ENCODE data around the gene FILIP1L.
"Not testable (repeated sequence)": the region's sequence is repeated elsewhere in the genome, so short reads cannot be mapped to it uniquely, and the experiment has no call there.

The FILIP1L gene

DNA sequence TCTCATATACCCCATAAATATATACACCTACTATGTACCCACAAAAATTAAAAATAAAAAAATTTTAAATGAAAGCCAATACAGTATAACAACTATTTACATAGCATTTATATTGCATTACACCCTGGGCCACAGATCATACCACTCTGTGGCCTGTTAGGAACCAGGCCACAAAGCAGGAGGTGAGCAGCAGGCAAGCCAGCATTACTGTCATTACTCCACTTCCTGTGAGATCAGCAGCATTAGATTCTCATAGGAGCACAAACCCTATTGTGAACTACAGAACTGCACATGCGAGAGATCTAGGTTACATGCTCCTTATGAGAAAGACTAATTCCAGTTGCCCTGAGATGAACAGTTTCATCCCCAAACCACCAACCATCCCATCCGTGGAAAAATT, 17.4 kb downstream of the FILIP1L start:
- no peak overlapping the region for H3K9ac ChIP-seq
- no peaks in the 10 kb centered on the region for H3K27me3 ChIP-seq (ENCODE audit: control insufficient read depth, insufficient read depth, low read length)
- no peak overlapping the region for H3K4me3 ChIP-seq (ENCODE audit: low read depth, low read length)
- H3K27ac ChIP-seq = no peak overlapping the region
- no peaks in the 10 kb centered on the region for H3K79me2 ChIP-seq
- H3K4me1 ChIP-seq = peaks cover 17% of the 10 kb centered on the region
- H3K4me2 ChIP-seq (ENCODE audit: low read length) = no peak overlapping the region
- no peaks in the 10 kb centered on the region for H3K36me3 ChIP-seq (ENCODE audit: control insufficient read depth, insufficient read depth, low read length)
- no peaks in the 10 kb centered on the region for H3K9me3 ChIP-seq (ENCODE audit: control insufficient read depth, low read length)
- TF ChIP-seq CTCF (IDR thresholded peaks at IDR 0.05) = no peak
- H2AFZ ChIP-seq = no peak overlapping the region

- H3K4me3 ChIP-seq (ENCODE audit: low read depth, low read length); H3K27me3 ChIP-seq (ENCODE audit: control insufficient read depth, insufficient read depth, low read length); H3K36me3 ChIP-seq (ENCODE audit: control insufficient read depth, insufficient read depth, low read length); H3K27ac ChIP-seq; H3K4me2 ChIP-seq (ENCODE audit: low read length); H2AFZ ChIP-seq; H3K9ac ChIP-seq; H3K9me3 ChIP-seq (ENCODE audit: control insufficient read depth, low read length); H3K79me2 ChIP-seq: not testable (repeated sequence)
- peaks cover 17% of the 10 kb centered on the region for H3K4me1 ChIP-seq
These were observed 18.0 kb downstream of the FILIP1L start for GRCh38 chr3:100096286-100096685.

DNA sequence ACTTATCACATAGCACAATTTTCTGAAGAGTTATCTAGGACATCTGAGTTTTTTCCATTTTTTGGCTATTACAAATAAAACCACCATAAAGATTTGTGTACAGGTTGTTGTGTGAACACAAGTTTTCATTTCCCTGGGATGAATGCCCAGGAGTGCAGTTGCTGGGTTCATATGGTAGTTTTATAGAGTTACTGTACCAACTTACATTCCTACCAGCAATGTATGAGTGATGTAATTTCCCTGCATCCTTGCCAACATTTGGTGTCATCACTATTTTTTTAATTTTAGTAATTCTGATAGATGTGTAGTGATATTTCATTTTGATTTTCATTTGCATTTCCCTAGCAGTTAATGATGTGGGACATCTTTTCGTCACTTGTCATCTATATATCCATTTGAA, 20.5 kb downstream of the FILIP1L start:
- no peak overlapping the region for H2AFZ ChIP-seq
- peaks cover 19% of the 10 kb centered on the region for H3K4me1 ChIP-seq
- no peaks in the 10 kb centered on the region for H3K27me3 ChIP-seq (ENCODE audit: control insufficient read depth, insufficient read depth, low read length)
- no peak overlapping the region for H3K4me3 ChIP-seq (ENCODE audit: low read depth, low read length)
- H3K9me3 ChIP-seq (ENCODE audit: control insufficient read depth, low read length) = no peaks in the 10 kb centered on the region
- no peaks in the 10 kb centered on the region for H3K79me2 ChIP-seq
- H3K36me3 ChIP-seq (ENCODE audit: control insufficient read depth, insufficient read depth, low read length) = no peaks in the 10 kb centered on the region
- H3K27ac ChIP-seq = no peak overlapping the region
- no peak for TF ChIP-seq CTCF (IDR thresholded peaks at IDR 0.05)
- no peak overlapping the region for H3K4me2 ChIP-seq (ENCODE audit: low read length)
- no peak overlapping the region for H3K9ac ChIP-seq

GRCh38 chr3:100090669-100091005, 23.7 kb downstream of the FILIP1L start:
- no peak overlapping the region for H3K27ac ChIP-seq

DNA sequence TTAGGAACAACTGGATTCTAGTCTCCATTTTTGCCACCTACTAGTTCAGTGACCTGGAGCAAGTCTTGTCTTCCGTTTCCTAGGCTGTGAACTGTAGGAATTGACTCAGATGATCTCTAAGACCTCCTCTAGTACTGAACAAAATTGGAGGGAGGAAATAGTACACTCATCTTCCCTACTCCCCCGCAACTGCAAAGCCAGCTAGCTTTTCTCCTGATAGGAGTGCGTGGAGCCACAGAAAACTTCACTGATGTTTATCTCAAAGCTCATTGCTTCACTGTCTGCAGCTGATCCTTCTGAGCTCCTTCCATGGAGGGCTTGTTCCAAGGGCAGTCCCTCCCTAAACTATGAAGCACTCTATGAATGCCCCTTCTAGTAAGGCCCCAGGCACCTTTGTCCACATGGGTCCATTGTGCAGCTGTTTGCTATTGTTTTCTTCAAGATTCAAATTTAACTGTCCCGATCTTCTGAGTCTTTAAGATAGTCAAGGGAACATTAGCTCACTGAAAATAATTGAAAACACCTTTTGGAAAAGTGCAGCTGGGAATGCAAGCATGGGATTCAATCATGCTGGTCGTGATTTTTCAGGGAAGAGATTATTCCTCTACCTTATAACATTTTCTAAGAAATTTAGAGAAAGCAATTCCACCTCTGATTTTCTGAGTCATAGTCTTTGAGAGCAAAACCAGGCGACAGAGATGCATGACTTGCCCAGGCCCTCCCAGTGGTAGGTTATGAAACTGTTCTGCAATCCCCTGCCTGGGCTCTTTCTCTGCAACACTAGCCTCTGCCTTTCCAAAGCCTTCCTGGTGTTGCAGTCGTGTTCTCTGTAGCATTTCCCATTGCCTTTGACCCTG, 24.3 kb downstream of the FILIP1L start:
- peak overlapping the region; percentile 1 for H2AFZ ChIP-seq
- H3K27me3 ChIP-seq (ENCODE audit: control insufficient read depth, insufficient read depth, low read length) = no peaks in the 10 kb centered on the region
- TF ChIP-seq CTCF (IDR thresholded peaks at IDR 0.05) = no peak
- peaks cover 3% of the 10 kb centered on the region for H3K4me1 ChIP-seq
- no peaks in the 10 kb centered on the region for H3K36me3 ChIP-seq (ENCODE audit: control insufficient read depth, insufficient read depth, low read length)
- H3K9ac ChIP-seq = no peak overlapping the region
- H3K27ac ChIP-seq = no peak overlapping the region
- no peak overlapping the region for H3K4me2 ChIP-seq (ENCODE audit: low read length)
- no peaks in the 10 kb centered on the region for H3K9me3 ChIP-seq (ENCODE audit: control insufficient read depth, low read length)
- no peaks in the 10 kb centered on the region for H3K79me2 ChIP-seq
- no peak overlapping the region for H3K4me3 ChIP-seq (ENCODE audit: low read depth, low read length)

More at GRCh38 chr3:100090669-100091005, 23.7 kb downstream of the FILIP1L start:
- Histone ChIP-seq H3K4me1 (peaks cover 3% of the 10 kb centered on the region), H2AFZ (no peak overlapping the region), H3K36me3 (ENCODE audit: control insufficient read depth, insufficient read depth, low read length) (no peaks in the 10 kb centered on the region), H3K79me2 (no peaks in the 10 kb centered on the region), H3K27me3 (ENCODE audit: control insufficient read depth, insufficient read depth, low read length) (no peaks in the 10 kb centered on the region), H3K9ac (no peak overlapping the region), H3K4me2 (ENCODE audit: low read length) (no peak overlapping the region), H3K4me3 (ENCODE audit: low read depth, low read length) (no peak overlapping the region), H3K9me3 (ENCODE audit: control insufficient read depth, low read length) (no peaks in the 10 kb centered on the region)
- no peak for TF ChIP-seq CTCF (IDR thresholded peaks at IDR 0.05)

Measured in parathyroid adenoma (tissue), 2 donors.